Nephron (organoid): Measurements from ENCODE around the gene COL24A1.

Experiments
- H3K27ac Mint-ChIP-seq, 3 experiments: 2 replicates each; pipeline ENCODE4 v1.8.0; 2020; ENCODE audit warnings: mixed read lengths in 3 of 3, mild to moderate bottlenecking in 2 of 3, moderate library complexity in 1 of 3
- H3K27me3 Mint-ChIP-seq: 2 replicates; pipeline ENCODE4 v1.8.0; 2021; ENCODE audit warnings: low read depth, mild to moderate bottlenecking, moderate library complexity, mixed read lengths
- H3K36me3 Mint-ChIP-seq: 2 replicates; pipeline ENCODE4 v1.8.0; 2020; ENCODE audit warnings: low read depth, mixed read lengths
- H3K4me1 Mint-ChIP-seq: 2 replicates; pipeline ENCODE4 v1.8.0; 2020; ENCODE audit warnings: mixed read lengths
- H3K4me3 Mint-ChIP-seq, 3 experiments: 2 replicates each; pipeline ENCODE4 v1.8.0; 2020; ENCODE audit warnings: mild to moderate bottlenecking in 3 of 3, mixed read lengths in 3 of 3, moderate library complexity in 2 of 3
- H3K9me3 Mint-ChIP-seq: 2 replicates; pipeline ENCODE4 v1.8.0; 2020; ENCODE audit warnings: mixed read lengths
- TF ChIP-seq, protein P1 (sequence below), 3 experiments: fragments of 200-600 bp; sonication (generic); IDR thresholded peaks; one replicate each; pipeline ENCODE4 v1.5.0; 2021; ENCODE audit warnings: antibody characterized with exemption in 3 of 3; ENCODE audit not compliant: unreplicated experiment in 3 of 3

The COL24A1 gene

DNA sequence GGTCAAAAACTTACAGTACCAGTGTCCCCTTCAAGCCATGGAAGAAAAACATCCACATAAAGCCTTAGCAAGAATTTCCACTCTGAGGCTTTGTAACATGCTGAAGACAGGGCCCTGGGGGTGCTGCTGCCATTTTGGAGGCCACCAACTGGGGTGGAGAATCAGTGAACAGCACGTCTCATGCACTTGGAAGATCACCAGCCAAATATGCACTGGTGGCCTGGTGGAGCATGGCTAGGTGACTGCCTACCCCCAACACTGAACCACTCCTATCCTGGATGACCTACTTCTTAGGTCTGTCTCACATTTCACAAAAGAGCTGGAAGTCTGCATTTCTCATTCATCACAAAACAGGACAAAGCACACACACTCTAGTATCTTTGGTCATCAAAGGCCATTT is 126.4 kb downstream of the COL24A1 start:
- H3K4me3 Mint-ChIP-seq, result no peak overlapping the region
- no peak overlapping the region for H3K27ac Mint-ChIP-seq
- TF ChIP-seq, protein P1, sequence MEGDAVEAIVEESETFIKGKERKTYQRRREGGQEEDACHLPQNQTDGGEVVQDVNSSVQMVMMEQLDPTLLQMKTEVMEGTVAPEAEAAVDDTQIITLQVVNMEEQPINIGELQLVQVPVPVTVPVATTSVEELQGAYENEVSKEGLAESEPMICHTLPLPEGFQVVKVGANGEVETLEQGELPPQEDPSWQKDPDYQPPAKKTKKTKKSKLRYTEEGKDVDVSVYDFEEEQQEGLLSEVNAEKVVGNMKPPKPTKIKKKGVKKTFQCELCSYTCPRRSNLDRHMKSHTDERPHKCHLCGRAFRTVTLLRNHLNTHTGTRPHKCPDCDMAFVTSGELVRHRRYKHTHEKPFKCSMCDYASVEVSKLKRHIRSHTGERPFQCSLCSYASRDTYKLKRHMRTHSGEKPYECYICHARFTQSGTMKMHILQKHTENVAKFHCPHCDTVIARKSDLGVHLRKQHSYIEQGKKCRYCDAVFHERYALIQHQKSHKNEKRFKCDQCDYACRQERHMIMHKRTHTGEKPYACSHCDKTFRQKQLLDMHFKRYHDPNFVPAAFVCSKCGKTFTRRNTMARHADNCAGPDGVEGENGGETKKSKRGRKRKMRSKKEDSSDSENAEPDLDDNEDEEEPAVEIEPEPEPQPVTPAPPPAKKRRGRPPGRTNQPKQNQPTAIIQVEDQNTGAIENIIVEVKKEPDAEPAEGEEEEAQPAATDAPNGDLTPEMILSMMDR (IDR thresholded peaks at IDR 0.05; ENCODE audit: unreplicated experiment in 3 of 3), result no peak
- H3K9me3 Mint-ChIP-seq, result peaks cover 6% of the 10 kb centered on the region
- H3K4me1 Mint-ChIP-seq, result no peaks in the 10 kb centered on the region
- peaks cover 4% of the 10 kb centered on the region for H3K27me3 Mint-ChIP-seq
- H3K36me3 Mint-ChIP-seq, result no peaks in the 10 kb centered on the region

DNA sequence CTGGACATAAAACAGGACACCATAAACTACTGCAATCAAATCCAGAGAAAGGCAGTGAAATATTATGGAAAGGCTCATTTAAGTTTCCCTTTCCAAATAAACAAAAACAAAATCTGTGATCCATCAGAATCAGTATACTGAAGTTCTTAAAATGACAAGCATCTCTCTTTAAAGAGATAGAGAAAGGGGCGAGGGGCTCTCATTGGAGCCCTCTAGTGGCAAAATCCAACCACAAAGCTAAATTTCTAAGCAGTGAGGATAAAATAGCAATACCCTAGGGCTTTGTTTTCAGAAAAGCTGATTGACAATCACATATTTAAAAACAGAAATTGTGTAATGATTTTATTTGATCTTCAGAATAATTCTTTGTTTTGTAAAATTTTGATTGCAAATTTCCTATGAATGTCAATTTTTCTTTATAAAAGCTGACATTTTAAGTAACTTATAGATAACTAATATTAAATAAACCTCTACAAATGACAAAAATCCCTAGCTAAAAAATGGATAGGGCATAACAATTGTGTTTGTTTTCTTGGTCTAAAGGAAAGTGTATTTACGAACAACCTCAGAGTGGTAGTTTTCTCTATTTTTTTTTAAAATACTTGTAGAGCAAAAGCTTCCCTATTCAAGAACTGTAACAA is 138.2 kb downstream of the COL24A1 start:
- H3K4me1 Mint-ChIP-seq, result peaks cover 9% of the 10 kb centered on the region
- no peak overlapping the region for H3K4me3 Mint-ChIP-seq
- no peaks in the 10 kb centered on the region for H3K9me3 Mint-ChIP-seq
- H3K27ac Mint-ChIP-seq, result no peak overlapping the region
- TF ChIP-seq, protein P1 (IDR thresholded peaks at IDR 0.05; ENCODE audit: unreplicated experiment in 3 of 3), result peak; percentile 83 to 93 (median 85)
- no peaks in the 10 kb centered on the region for H3K27me3 Mint-ChIP-seq
- H3K36me3 Mint-ChIP-seq, result no peaks in the 10 kb centered on the region

DNA sequence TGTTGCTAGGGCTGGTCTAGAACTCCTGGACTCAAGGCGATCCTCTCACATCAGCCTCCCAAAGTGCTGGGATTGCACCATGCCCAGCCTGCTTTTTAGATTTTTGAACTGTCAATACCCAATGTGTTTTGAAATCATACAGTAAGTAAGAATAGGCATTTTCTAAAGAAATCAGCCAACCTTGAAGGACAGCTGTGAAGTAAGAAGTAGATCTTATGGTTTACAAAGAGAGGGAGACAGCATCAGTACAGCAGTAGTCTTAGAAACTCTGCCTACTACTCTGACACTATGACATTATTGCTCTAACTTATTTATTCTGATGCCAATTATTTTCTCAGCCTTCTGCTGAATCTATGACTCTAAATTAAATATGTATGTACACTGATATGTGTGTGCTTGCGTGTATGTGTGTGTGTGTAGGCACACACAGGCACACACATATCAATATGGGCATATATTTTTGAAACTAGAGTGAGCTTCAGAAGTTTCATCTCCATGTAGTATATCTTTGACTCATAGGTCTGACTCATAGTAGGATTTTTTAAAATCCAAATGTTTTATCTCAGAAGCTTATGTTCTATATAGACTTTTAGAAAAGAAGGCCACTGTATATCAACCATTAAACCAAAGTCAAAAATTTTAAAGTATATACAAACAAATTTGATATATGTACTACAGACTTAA is 140.4 kb downstream of the COL24A1 start:
- Mint-ChIP-seq H3K27me3 (no peaks in the 10 kb centered on the region), H3K4me1 (peaks cover 5% of the 10 kb centered on the region), H3K9me3 (no peaks in the 10 kb centered on the region), H3K27ac (no peak overlapping the region), H3K4me3 (no peak overlapping the region), H3K36me3 (no peaks in the 10 kb centered on the region)
- TF ChIP-seq, protein P1 (IDR thresholded peaks at IDR 0.05; ENCODE audit: unreplicated experiment in 3 of 3), result no peak

DNA sequence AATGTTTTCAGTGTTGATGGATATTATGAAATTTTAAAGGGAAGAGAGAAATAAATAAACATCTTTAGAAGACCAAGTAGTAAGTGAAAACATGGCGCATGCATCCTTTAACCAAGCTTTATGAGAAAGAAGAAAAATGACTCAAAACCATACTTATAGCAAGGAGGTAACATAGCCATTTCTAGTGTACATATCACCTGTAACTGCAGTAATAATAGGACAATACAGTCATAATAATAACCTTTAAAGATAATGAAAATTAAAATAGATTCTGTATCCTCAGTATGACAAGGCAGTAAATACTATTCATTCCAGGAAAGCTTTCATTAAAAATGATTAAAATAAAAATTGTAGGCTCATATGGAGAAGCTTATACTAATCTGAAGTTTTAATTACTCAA is 141.2 kb downstream of the COL24A1 start:
- H3K36me3 Mint-ChIP-seq, result no peaks in the 10 kb centered on the region
- H3K27me3 Mint-ChIP-seq, result no peaks in the 10 kb centered on the region
- no peak overlapping the region for H3K4me3 Mint-ChIP-seq
- no peaks in the 10 kb centered on the region for H3K9me3 Mint-ChIP-seq
- TF ChIP-seq, protein P1 (IDR thresholded peaks at IDR 0.05; ENCODE audit: unreplicated experiment in 3 of 3), result no peak
- peaks cover 5% of the 10 kb centered on the region for H3K4me1 Mint-ChIP-seq
- no peak overlapping the region for H3K27ac Mint-ChIP-seq

DNA sequence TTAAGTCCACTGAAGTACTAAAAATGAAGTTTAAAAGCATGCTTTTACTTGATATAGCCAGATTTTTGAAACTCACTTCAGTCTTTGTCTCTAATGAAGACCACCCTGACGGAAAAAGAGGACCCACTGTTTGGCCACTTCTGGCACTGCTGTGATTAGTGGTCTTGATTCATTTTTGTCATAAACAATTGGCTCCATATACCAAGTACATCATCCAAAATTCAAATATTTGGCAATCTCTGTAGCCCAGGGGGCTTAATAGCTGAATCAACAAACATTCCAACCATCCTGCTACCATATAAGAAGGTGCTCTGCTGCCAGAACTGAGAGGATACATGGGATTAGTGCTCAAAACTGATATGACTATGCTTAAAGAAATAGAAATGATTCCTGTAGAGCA is 156.0 kb downstream of the COL24A1 start:
- TF ChIP-seq, protein P1 (IDR thresholded peaks at IDR 0.05; ENCODE audit: unreplicated experiment in 3 of 3), result no peak
- H3K27me3 Mint-ChIP-seq, result no peaks in the 10 kb centered on the region
- no peak overlapping the region for H3K4me3 Mint-ChIP-seq

More for the DNA sequence above, 156.0 kb downstream of the COL24A1 start:
- H3K27ac Mint-ChIP-seq, result no peak overlapping the region
- peaks cover 4% of the 10 kb centered on the region for H3K4me1 Mint-ChIP-seq
- H3K9me3 Mint-ChIP-seq, result peaks cover 13% of the 10 kb centered on the region
- peaks cover 11% of the 10 kb centered on the region for H3K36me3 Mint-ChIP-seq
